ENCODE measurements around the gene ZSCAN21.

Gene ZSCAN21

DNA sequence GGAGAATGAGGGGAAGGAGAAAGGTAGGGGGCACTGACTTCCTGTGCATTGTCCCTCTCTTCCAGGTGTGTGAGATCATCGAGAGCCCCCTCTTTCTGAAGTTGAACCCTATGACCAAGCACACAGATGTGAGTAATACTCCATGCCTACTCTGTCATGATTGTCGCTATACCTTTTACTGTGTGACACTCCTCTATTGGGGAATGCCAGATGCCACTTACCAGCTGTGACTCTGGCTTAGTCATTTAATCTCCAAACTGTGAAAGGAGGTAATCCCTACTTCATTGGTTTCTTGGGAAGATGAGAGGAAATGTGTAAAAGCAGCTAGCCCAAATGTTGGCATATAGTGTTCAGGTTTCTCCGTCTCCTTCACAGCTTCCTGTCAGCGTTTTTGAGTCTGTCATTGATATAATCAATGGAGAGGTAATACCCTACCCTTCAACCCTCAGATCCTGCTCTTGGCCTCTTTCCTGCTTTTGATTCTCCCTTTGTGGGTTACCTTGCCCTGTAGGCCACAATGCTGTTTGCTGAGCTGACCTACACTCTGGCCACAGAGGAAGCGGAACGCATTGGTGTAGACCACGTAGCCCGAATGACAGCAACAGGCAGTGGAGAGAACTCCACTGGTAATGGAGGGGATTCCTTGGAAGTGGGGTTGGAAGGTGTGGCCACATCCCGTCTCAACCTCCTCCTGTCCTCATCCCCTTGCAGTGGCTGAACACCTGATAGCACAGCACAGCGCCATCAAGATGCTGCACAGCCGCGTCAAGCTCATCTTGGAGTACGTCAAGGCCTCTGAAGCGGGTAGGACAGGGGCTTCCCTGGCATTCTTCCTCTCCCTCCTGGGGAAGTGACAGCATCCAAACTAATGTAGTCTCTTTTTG is 41.2 kb downstream of the ZSCAN21 start:
- Histone ChIP-seq H3K27ac (peak overlapping the region; percentile 88), H3K36me3 (replicated peaks) (peaks cover 55% of the 10 kb centered on the region), H3K4me3 (ENCODE audit: low read depth, low read length) (no peak overlapping the region), H3K27me3 (replicated peaks) (no peaks in the 10 kb centered on the region)
- TF ChIP-seq, protein P1, sequence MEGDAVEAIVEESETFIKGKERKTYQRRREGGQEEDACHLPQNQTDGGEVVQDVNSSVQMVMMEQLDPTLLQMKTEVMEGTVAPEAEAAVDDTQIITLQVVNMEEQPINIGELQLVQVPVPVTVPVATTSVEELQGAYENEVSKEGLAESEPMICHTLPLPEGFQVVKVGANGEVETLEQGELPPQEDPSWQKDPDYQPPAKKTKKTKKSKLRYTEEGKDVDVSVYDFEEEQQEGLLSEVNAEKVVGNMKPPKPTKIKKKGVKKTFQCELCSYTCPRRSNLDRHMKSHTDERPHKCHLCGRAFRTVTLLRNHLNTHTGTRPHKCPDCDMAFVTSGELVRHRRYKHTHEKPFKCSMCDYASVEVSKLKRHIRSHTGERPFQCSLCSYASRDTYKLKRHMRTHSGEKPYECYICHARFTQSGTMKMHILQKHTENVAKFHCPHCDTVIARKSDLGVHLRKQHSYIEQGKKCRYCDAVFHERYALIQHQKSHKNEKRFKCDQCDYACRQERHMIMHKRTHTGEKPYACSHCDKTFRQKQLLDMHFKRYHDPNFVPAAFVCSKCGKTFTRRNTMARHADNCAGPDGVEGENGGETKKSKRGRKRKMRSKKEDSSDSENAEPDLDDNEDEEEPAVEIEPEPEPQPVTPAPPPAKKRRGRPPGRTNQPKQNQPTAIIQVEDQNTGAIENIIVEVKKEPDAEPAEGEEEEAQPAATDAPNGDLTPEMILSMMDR (IDR thresholded peaks at IDR 0.05; ENCODE audit: low read depth, low read length, missing control alignments), result no peak
- in situ Hi-C loops (cut with HindIII; ENCODE audit: low pct_ligation_motif_present, low sequenced_read_pairs), result loop anchor here (25.0 kb wide), 1 partner anchor 103 kb away; the partner anchor contains the start of gene AZGP1
- no peak for DNase-seq

DNA sequence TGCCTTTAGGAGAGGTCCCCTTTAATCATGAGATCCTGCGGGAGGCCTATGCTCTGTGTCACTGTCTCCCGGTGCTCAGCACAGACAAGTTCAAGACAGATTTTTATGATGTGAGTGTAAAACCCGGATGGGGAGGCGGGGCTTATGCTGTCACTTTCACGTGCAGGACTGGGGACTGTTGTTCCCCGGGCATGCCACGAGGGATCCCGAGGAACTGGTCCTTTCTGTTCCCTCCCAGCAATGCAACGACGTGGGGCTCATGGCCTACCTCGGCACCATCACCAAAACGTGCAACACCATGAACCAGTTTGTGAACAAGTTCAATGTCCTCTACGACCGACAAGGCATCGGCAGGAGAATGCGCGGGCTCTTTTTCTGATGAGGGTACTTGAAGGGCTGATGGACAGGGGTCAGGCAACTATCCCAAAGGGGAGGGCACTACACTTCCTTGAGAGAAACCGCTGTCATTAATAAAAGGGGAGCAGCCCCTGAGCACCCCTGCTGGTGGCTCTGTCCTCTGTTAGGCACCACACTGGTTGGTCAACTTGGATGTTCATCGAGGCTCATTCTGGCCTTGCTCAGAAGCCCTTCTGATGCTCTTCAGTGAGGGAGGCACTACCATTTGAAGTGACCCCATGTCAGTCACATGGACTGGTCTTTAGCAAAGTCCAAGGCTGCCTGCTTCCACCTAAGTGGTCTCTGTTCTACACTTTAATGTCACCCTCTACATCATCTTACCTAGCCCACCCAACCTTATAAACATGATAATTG is 42.0 kb downstream of the ZSCAN21 start:
- peaks cover 63% of the 10 kb centered on the region for H3K36me3 ChIP-seq (replicated peaks)
- DNase-seq, result peak; percentile 35
- TF ChIP-seq, protein P1 (IDR thresholded peaks at IDR 0.05; ENCODE audit: low read depth, low read length, missing control alignments), result peak; percentile 35
- in situ Hi-C loops (cut with HindIII; ENCODE audit: low pct_ligation_motif_present, low sequenced_read_pairs), result loop anchor here (25.0 kb wide), 1 partner anchor 104 kb away; the partner anchor contains the start of gene AZGP1
- no peaks in the 10 kb centered on the region for H3K27me3 ChIP-seq (replicated peaks)
- H3K4me3 ChIP-seq (ENCODE audit: low read depth, low read length), result no peak overlapping the region
- H3K27ac ChIP-seq, result no peak overlapping the region

DNA sequence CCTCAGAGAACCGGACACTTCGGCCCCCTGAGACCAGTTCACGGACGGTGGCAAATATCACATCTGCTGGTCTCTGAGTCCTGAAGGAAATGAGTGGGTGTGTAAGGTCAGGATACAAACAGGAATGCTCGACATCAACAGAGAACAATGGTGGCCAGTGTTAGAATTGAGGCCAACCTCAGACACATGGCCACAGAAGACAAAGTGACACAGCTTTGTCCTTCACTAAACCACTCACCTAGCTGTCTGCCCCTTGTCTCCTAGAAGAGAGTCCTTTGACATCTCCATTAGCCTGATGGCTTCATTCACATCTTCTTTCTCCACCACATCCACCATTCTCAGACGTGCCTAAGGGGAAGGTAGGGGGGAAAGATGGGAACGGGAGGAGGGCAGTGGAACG is 43.5 kb downstream of the ZSCAN21 start:
- Histone ChIP-seq H3K36me3 (replicated peaks) (peaks cover 78% of the 10 kb centered on the region), H3K27me3 (replicated peaks) (no peaks in the 10 kb centered on the region), H3K4me3 (ENCODE audit: low read depth, low read length) (no peak overlapping the region), H3K27ac (no peak overlapping the region)
- DNase-seq, result no peak
- in situ Hi-C loops (cut with HindIII; ENCODE audit: low pct_ligation_motif_present, low sequenced_read_pairs), result loop anchor here (25.0 kb wide), 1 partner anchor 106 kb away; the partner anchor contains the start of gene AZGP1
- TF ChIP-seq, protein P1 (IDR thresholded peaks at IDR 0.05; ENCODE audit: low read depth, low read length, missing control alignments), result no peak

DNA sequence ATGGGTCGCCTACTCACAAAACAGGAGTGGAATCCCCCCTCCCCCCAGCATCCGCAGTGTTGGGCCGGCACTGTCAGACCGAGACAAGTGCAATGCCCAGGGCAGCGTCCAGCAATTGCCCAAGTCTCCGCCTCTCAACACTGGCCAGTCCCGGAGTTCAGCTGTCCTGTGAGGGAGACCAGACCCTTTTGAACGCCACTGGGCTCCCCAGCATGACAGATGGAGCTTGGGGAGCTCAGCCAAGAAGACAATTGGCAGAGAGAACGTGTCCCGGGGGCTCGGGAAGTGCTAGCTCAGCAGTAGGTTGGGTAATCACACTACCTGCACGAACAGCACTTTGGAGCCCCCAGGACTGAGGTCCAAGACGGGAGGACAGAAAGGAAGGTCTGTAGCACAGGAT is 43.9 kb downstream of the ZSCAN21 start:
- in situ Hi-C loops (cut with HindIII; ENCODE audit: low pct_ligation_motif_present, low sequenced_read_pairs), result loop anchor here (25.0 kb wide), 1 partner anchor 106 kb away; the partner anchor contains the start of gene AZGP1
- Histone ChIP-seq H3K4me3 (ENCODE audit: low read depth, low read length) (no peak overlapping the region), H3K27ac (no peak overlapping the region), H3K27me3 (replicated peaks) (no peaks in the 10 kb centered on the region), H3K36me3 (replicated peaks) (peaks cover 82% of the 10 kb centered on the region)
- no peak for DNase-seq
- TF ChIP-seq, protein P1 (IDR thresholded peaks at IDR 0.05; ENCODE audit: low read depth, low read length, missing control alignments), result no peak

DNA sequence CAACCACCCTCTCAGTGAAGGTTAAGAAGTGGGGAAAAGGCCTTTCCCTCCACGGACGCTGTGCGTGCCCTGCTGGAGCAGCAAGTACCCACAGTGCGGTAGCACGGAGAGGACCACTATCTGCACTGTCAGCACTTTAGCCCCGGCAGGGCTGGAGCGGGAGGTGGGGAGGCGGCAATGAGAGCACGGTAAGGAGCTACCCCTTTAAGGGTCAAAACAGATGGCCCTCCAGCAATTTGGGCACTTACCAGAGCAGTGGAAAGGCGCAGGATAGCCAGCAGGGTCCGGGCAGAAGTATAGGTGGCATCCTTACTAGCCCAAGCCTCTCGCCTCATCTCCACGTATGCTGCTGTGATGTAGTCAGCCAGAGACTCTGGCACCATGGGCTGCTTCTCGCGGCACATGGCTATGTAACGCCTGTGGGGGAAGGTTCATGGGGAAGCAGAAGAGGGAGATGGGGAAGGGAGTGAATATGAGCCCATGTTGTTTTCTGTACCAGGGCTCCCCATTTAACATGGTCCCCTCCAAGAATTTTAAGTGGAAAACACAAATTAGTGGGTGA is 44.4 kb downstream of the ZSCAN21 start:
- Histone ChIP-seq H3K4me3 (ENCODE audit: low read depth, low read length) (no peak overlapping the region), H3K27me3 (replicated peaks) (no peaks in the 10 kb centered on the region), H3K36me3 (replicated peaks) (peaks cover 87% of the 10 kb centered on the region), H3K27ac (no peak overlapping the region)
- TF ChIP-seq, protein P1 (IDR thresholded peaks at IDR 0.05; ENCODE audit: low read depth, low read length, missing control alignments), result no peak
- DNase-seq, result no peak
- in situ Hi-C loops (cut with HindIII; ENCODE audit: low pct_ligation_motif_present, low sequenced_read_pairs), result loop anchor here (25.0 kb wide), 1 partner anchor 107 kb away; the partner anchor contains the start of gene AZGP1

All from brain microvascular endothelial cell (primary cell).